ENCODE data around the gene MIOX. TPM values are rescaled to one million over a fixed set of nuclear protein-coding genes. Genes with fewer than 3 reads are reported as not detected.

MIOX gene
- total RNA-seq, 1 experiment from 2014 or later = 1.4 TPM

DNA sequence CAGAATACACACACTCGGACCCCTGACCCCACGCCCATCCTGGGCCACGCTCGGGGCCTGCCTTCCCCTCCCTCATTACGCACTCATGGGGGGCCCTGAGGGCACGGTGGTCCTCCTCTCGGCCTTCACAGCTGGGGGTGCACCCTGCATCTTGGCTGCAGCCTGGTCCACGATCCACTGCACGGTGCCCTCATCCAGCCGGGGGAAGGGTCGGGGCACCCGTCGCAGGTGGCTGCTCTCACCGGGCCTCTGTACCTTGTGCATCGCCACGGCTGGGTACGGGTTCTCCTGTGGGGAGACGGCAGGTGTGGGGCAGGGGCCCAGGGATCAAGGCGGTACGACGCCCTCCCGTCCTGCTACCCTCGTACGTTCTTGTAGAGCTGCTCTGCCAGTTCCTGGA is 22.2 kb upstream of the MIOX start:
- H2BK120ac ChIP-seq (ENCODE audit: low read depth, low read length, poor library complexity, severe bottlenecking) = no peak overlapping the region
- Mint-ChIP-seq H3K27ac (no peak overlapping the region), H3K4me3 (no peak overlapping the region), H3K9me3 (no peaks in the 10 kb centered on the region), H3K36me3 (ENCODE audit: insufficient read depth in 1 of 3, low read depth in 3 of 3) (peaks cover 23 to 74% (median 65%) of the 10 kb centered on the region in 3 experiments), H3K27me3 (ENCODE audit: low read depth) (no peaks in the 10 kb centered on the region), H3K4me1 (peaks cover 0 to under 1% of the 10 kb centered on the region in 2 experiments; a peak in 1 of 4 replicates)
- H2BK5ac ChIP-seq (ENCODE audit: insufficient read length, low read length) = no peak overlapping the region
- no peak overlapping the region for H3K9ac ChIP-seq (ENCODE audit: extremely low read depth, insufficient read length, low read length)
- TF ChIP-seq CTCF (conservative IDR thresholded peaks at IDR 0.05) = no peak
- H3K14ac ChIP-seq (ENCODE audit: insufficient read depth, low read length) = no peak overlapping the region
- no peak overlapping the region for H2AFZ ChIP-seq (ENCODE audit: low read length)
- no peak overlapping the region for H3K27ac ChIP-seq (ENCODE audit: insufficient read length, low read depth, low read length)
- no peaks in the 10 kb centered on the region for H3K9me3 ChIP-seq (ENCODE audit: control insufficient read depth, low read depth, low read length)
- H3K79me2 ChIP-seq (ENCODE audit: insufficient read depth, low read length) = no peaks in the 10 kb centered on the region
- H2BK20ac ChIP-seq (ENCODE audit: low read depth, low read length, poor library complexity, severe bottlenecking) = no peak overlapping the region
- H3K23me2 ChIP-seq (ENCODE audit: insufficient read length, low read depth, low read length, poor library complexity, severe bottlenecking) = no peaks in the 10 kb centered on the region
- peaks cover 6% of the 10 kb centered on the region for H3K79me1 ChIP-seq (ENCODE audit: insufficient read depth, low read depth, low read length, poor library complexity, severe bottlenecking)
- WGBS (ENCODE audit: extremely low coverage, insufficient read length, low lambda C conversion rate) = no CpG with 5 or more reads among the region's 24 CpGs
- H2BK15ac ChIP-seq (ENCODE audit: low read depth, low read length) = no peak overlapping the region
- H3K4ac ChIP-seq (ENCODE audit: low read depth, low read length) = no peak overlapping the region
- DNase-seq = no peak
- no peak overlapping the region for H3K4me2 ChIP-seq (ENCODE audit: insufficient read depth, insufficient read length, low read length)
- no peak overlapping the region for H3K56ac ChIP-seq (ENCODE audit: insufficient read length, low read depth, low read length)
- H2AK5ac ChIP-seq (ENCODE audit: insufficient read length, low read length) = no peak overlapping the region
- no peak overlapping the region for H4K91ac ChIP-seq (ENCODE audit: insufficient read length, low read depth, low read length)
- H4K8ac ChIP-seq (replicated peaks; ENCODE audit: insufficient read length, low read depth, low read length) = no peak overlapping the region
- no peak overlapping the region for H3T11ph ChIP-seq (ENCODE audit: low read length)
- no peak overlapping the region for H4K5ac ChIP-seq (ENCODE audit: insufficient read length, low read depth, low read length)
- H2BK12ac ChIP-seq (ENCODE audit: insufficient read length, low read depth, low read length) = no peak overlapping the region
- H3K23ac ChIP-seq (ENCODE audit: insufficient read length, low read depth, low read length) = no peak overlapping the region
- H4K20me1 ChIP-seq (ENCODE audit: control insufficient read depth, insufficient read depth, insufficient read length) = no peaks in the 10 kb centered on the region
- no peak overlapping the region for H3K18ac ChIP-seq (ENCODE audit: insufficient read length, low read depth, low read length)
- no peaks in the 10 kb centered on the region for H3K27me3 ChIP-seq (ENCODE audit: insufficient read depth, low read length)
- no peaks in the 10 kb centered on the region for H3K4me1 ChIP-seq (ENCODE audit: insufficient read depth, low read length)

All from H9 (cell line).